ENCODE data around the gene PRKCB.

DNA sequence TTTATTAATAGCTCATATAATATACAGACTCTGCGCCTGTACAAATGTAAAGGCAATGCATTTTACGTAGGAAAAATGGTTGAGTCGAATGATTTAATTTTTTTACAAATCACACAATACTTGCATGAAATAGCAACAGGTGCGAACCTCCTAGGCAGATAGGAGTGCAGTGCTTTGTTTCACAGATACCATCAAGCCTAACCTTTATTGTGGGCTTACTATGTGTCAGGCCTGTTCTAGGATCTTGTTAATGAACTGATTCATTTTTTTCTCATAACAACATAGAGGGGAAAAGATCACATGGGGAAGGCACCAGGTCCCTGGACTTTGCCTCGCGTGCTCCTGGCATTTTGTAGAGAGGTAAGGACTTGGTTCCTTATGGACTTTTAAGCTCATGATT lies 107.8 kb downstream of the PRKCB start:
- TF ChIP-seq, protein P1, sequence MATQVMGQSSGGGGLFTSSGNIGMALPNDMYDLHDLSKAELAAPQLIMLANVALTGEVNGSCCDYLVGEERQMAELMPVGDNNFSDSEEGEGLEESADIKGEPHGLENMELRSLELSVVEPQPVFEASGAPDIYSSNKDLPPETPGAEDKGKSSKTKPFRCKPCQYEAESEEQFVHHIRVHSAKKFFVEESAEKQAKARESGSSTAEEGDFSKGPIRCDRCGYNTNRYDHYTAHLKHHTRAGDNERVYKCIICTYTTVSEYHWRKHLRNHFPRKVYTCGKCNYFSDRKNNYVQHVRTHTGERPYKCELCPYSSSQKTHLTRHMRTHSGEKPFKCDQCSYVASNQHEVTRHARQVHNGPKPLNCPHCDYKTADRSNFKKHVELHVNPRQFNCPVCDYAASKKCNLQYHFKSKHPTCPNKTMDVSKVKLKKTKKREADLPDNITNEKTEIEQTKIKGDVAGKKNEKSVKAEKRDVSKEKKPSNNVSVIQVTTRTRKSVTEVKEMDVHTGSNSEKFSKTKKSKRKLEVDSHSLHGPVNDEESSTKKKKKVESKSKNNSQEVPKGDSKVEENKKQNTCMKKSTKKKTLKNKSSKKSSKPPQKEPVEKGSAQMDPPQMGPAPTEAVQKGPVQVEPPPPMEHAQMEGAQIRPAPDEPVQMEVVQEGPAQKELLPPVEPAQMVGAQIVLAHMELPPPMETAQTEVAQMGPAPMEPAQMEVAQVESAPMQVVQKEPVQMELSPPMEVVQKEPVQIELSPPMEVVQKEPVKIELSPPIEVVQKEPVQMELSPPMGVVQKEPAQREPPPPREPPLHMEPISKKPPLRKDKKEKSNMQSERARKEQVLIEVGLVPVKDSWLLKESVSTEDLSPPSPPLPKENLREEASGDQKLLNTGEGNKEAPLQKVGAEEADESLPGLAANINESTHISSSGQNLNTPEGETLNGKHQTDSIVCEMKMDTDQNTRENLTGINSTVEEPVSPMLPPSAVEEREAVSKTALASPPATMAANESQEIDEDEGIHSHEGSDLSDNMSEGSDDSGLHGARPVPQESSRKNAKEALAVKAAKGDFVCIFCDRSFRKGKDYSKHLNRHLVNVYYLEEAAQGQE (IDR thresholded peaks at IDR 0.05; ENCODE audit: insufficient read depth in 1 of 2, low read depth in 2 of 2, low read length in 2 of 2), result no peak
- TF ChIP-seq SIN3A (IDR thresholded peaks at IDR 0.05; ENCODE audit: borderline replicate concordance, insufficient read depth, low read length), result no peak
- TF ChIP-seq POLR2AphosphoS5 (IDR thresholded peaks at IDR 0.05; ENCODE audit: low read depth, low read length), result no peak

Data from PFSK-1 (cell line).